Neural cell (in vitro differentiated cells): ENCODE measurements around the gene SPTBN1. TPM values are rescaled to one million over a fixed set of nuclear protein-coding genes. Genes with fewer than 3 reads are reported as not detected.

Experiments used
- H2AFZ ChIP-seq: fragments of 200-600, 300-800 bp; sonication (generic), shearing (Covaris generic); 2 replicates; pipeline ENCODE4 v1.6.0; 2014; ENCODE audit warnings: low read depth, mild to moderate bottlenecking, antibody characterized with exemption, low read length, moderate library complexity
- H3F3A ChIP-seq: fragments of 200-600 bp; shearing (Covaris generic); 2 replicates; pipeline ENCODE4 v1.6.1; 2016; ENCODE audit warnings: mild to moderate bottlenecking, moderate library complexity, mixed read lengths, antibody characterized with exemption, low read length; ENCODE audit not compliant: insufficient read depth, poor library complexity, severe bottlenecking
- H3K27ac ChIP-seq: fragments of 200-600, 300-800 bp; sonication (generic), shearing (Covaris generic); 2 replicates; pipeline ENCODE4 v1.5.1; 2014; ENCODE audit warnings: mild to moderate bottlenecking, low read length, moderate library complexity
- H3K27me3 ChIP-seq: fragments of 300-800, 200-600 bp; sonication (generic), shearing (Covaris generic); 2 replicates; pipeline ENCODE4 v1.6.0; 2014; ENCODE audit warnings: mild to moderate bottlenecking, low read depth, low read length, moderate library complexity; ENCODE audit not compliant: insufficient read depth
- H3K36me3 ChIP-seq: fragments of 300-800, 200-600 bp; sonication (generic), shearing (Covaris generic); 2 replicates; pipeline ENCODE4 v1.5.1; 2014; ENCODE audit warnings: mild to moderate bottlenecking, antibody characterized with exemption, low read length, moderate library complexity; ENCODE audit not compliant: insufficient read depth
- H3K4me2 ChIP-seq: fragments of 300-800, 200-600 bp; sonication (generic), shearing (Covaris generic); 2 replicates; pipeline ENCODE4 v1.6.0; 2014; ENCODE audit warnings: mild to moderate bottlenecking, low read length
- H3K4me3 ChIP-seq: fragments of 300-800, 200-600 bp; sonication (generic), shearing (Covaris generic); 2 replicates; pipeline ENCODE4 v1.5.1; 2014; ENCODE audit warnings: mild to moderate bottlenecking, low read length, moderate library complexity
- H3K79me2 ChIP-seq: fragments of 200-600 bp; shearing (Covaris generic); replicated peaks from 2 replicates; pipeline ENCODE4 v1.6.0; 2014; ENCODE audit warnings: mild to moderate bottlenecking, low read length, moderate library complexity; ENCODE audit not compliant: insufficient read depth
- H3K9ac ChIP-seq: fragments of 300-800, 200-600 bp; sonication (generic), shearing (Covaris generic); 2 replicates; pipeline ENCODE4 v1.6.1; 2016; ENCODE audit warnings: mild to moderate bottlenecking, low read length, mixed read lengths
- H3K9me2 ChIP-seq: fragments of 200-600 bp; shearing (Covaris generic); 2 replicates; pipeline ENCODE4 v1.6.1; 2016; ENCODE audit warnings: mild to moderate bottlenecking, low read length, mixed read lengths; ENCODE audit not compliant: insufficient read depth
- H3K9me3 ChIP-seq: fragments of 200-600, 300-800 bp; sonication (generic), shearing (Covaris generic); 2 replicates; pipeline ENCODE4 v1.6.1; 2016; ENCODE audit warnings: mild to moderate bottlenecking, mixed run types, low read length, moderate library complexity, mixed read lengths
- H4K20me1 ChIP-seq: fragments of 200-600 bp; shearing (Covaris generic); 2 replicates; pipeline ENCODE4 v1.6.1; 2016; ENCODE audit warnings: mild to moderate bottlenecking, mixed run types; ENCODE audit not compliant: insufficient read depth
- CTCF ChIP-seq: fragments of 450-650 bp; IDR thresholded peaks from 2 replicates; pipeline ENCODE4 v1.5.1; 2014; ENCODE audit warnings: antibody characterized with exemption, mild to moderate bottlenecking, moderate library complexity; ENCODE audit not compliant: poor library complexity, severe bottlenecking
- EP300 ChIP-seq: fragments of 450-650 bp; conservative IDR thresholded peaks from 2 replicates; pipeline ENCODE4 v1.6.1; 2014; ENCODE audit warnings: antibody characterized with exemption, mild to moderate bottlenecking, moderate library complexity; ENCODE audit not compliant: poor library complexity, severe bottlenecking
- EZH2 ChIP-seq: fragments of 200-600, 300-800 bp; shearing (Covaris generic), sonication (generic); IDR thresholded peaks from 2 replicates; pipeline ENCODE4 v1.6.1; 2014; ENCODE audit warnings: antibody characterized with exemption, low read length, borderline replicate concordance, mild to moderate bottlenecking; ENCODE audit not compliant: insufficient read depth, poor library complexity, severe bottlenecking
- MXI1 ChIP-seq: fragments of 450-650 bp; conservative IDR thresholded peaks from 2 replicates; pipeline ENCODE4 v1.6.1; 2014; ENCODE audit warnings: antibody characterized with exemption, mild to moderate bottlenecking; ENCODE audit not compliant: poor library complexity, severe bottlenecking
- POLR2AphosphoS5 ChIP-seq: IDR thresholded peaks from 2 replicates; pipeline ENCODE4 v1.6.1; 2012
- RAD21 ChIP-seq: fragments of 450-650 bp; conservative IDR thresholded peaks from 2 replicates; pipeline ENCODE4 v1.6.1; 2014; ENCODE audit warnings: antibody characterized with exemption, mild to moderate bottlenecking, moderate library complexity
- REST ChIP-seq: IDR thresholded peaks from 2 replicates; pipeline ENCODE4 v1.6.1; 2012; ENCODE audit warnings: borderline replicate concordance
- SMC3 ChIP-seq: fragments of 450-650 bp; conservative IDR thresholded peaks from 2 replicates; pipeline ENCODE4 v1.6.1; 2014; ENCODE audit warnings: antibody characterized with exemption, mild to moderate bottlenecking, moderate library complexity; ENCODE audit not compliant: poor library complexity
- TAF1 ChIP-seq: IDR thresholded peaks from 2 replicates; pipeline ENCODE4 v1.6.1; 2012; ENCODE audit warnings: low read depth
- polyA plus RNA-seq: library from polyadenylated mRNA; depleted of rRNA; stranded (reverse); fragments of >200 nt; gene quantifications from 2 replicates; pipeline ENCODE4 v1.2.3, GENCODE V29; 2014

The SPTBN1 gene
- polyA plus RNA-seq, 1 donor from 2014 or later: 92.1 TPM

- Histone ChIP-seq H3F3A (no peaks in the 10 kb centered on the region), H3K9me2 (no peaks in the 10 kb centered on the region), H4K20me1 (no peaks in the 10 kb centered on the region), H3K27me3 (no peaks in the 10 kb centered on the region), H3K27ac (no peak overlapping the region), H3K4me2 (no peak overlapping the region), H3K9ac (no peak overlapping the region), H2AFZ (no peak overlapping the region), H3K4me3 (no peak overlapping the region), H3K36me3 (no peaks in the 10 kb centered on the region), H3K9me3 (no peaks in the 10 kb centered on the region), H3K79me2 (no peaks in the 10 kb centered on the region)
- TF ChIP-seq POLR2AphosphoS5 (no peak), TAF1 (no peak), RAD21 (no peak), EZH2 (no peak), MXI1 (no peak), EP300 (no peak), SMC3 (no peak), CTCF (no peak), REST (no peak)
Measured at GRCh38 chr2:54429811-54430551, 26.1 kb upstream of the SPTBN1 start.

GRCh38 chr2:54430649-54431048, 25.5 kb upstream of the SPTBN1 start:
- no peak for TF ChIP-seq EZH2
- no peak for TF ChIP-seq CTCF
- no peak for TF ChIP-seq RAD21
- no peak for TF ChIP-seq MXI1
- no peak for TF ChIP-seq REST
- TF ChIP-seq EP300: no peak
- no peak for TF ChIP-seq POLR2AphosphoS5
- TF ChIP-seq TAF1: no peak
- no peak for TF ChIP-seq SMC3
- no peaks in the 10 kb centered on the region for H3K79me2 ChIP-seq
- H4K20me1 ChIP-seq: no peaks in the 10 kb centered on the region
- no peak overlapping the region for H2AFZ ChIP-seq
- no peaks in the 10 kb centered on the region for H3K9me3 ChIP-seq
- no peak overlapping the region for H3K4me3 ChIP-seq
- H3K27me3 ChIP-seq: no peaks in the 10 kb centered on the region
- H3F3A ChIP-seq: no peaks in the 10 kb centered on the region
- H3K27ac ChIP-seq: no peak overlapping the region
- no peaks in the 10 kb centered on the region for H3K36me3 ChIP-seq
- no peak overlapping the region for H3K4me2 ChIP-seq
- H3K9ac ChIP-seq: no peak overlapping the region
- H3K9me2 ChIP-seq: no peaks in the 10 kb centered on the region
